Urothelium cell line (cell line): ENCODE measurements around the gene SLC1A2.

ENCODE experiments used
- DNase-seq: peaks from one replicate; pipeline ENCODE4 v3.0.0; 2011; ENCODE audit warnings: low spot score, mixed read lengths
- FAIRE-seq: peaks from 2 replicates; lab custom pipeline; 2011; peaks lifted over from hg19 to GRCh38; lab: Jason Lieb, UNC

SLC1A2 gene

DNA sequence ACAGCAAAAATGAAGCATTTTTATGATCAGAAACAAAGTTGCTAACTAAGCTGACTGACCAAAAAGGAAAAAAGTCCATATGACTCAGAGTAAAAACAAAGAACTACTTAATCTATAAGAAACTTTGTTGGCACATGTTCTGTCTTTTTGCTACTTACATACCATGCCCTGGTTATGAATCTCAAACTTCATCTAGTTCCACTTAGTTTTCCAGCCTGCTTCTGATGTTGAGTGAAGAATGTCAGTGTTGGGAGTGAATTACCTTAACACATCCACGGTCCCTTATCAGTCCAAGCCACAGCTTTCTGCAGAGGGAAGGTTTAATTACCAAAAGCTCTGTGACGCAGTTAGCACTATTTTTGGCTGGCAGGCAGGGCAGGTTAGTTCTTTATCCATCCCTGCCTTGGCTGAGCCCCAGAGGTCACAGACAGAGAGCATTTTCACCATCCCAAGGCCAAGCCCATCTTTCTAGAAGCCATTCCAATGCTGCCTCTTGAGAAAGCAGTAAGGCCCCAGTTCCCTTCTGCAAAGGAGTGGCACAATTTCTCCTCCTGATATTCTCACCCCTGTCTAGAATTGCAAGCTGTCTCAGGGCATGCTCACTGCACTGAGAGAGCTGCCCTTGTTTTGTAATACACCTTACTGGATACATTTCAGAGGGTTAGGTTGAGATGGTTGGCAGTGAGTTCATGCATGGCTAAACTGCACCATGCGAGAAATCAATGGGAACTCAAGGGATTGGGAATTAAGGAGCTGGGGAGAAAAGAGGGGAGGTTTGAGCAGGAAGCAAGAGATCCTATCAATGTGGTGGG, 67.1 kb downstream of the SLC1A2 start:
- no peak for DNase-seq
- no peak for FAIRE-seq

DNA sequence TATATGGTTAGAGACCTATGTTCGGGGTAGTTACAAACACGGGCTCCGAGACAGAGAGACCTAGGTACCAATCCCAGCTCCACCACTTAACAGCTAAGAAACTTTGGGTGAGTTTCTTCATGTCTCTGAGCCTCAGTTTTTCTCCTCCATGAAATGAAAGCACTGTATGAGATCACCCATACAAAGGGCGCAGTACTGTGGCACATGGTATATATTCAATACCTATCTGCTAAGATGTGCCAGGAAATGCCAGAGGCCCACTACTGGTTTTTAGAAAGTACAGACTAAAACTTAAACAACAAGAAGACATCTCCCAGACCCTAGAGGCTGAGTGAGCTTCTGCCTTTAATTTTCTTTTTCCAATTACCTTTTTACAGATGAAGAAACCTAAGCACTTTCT, 69.5 kb downstream of the SLC1A2 start:
- no peak for DNase-seq
- FAIRE-seq, result no peak

DNA sequence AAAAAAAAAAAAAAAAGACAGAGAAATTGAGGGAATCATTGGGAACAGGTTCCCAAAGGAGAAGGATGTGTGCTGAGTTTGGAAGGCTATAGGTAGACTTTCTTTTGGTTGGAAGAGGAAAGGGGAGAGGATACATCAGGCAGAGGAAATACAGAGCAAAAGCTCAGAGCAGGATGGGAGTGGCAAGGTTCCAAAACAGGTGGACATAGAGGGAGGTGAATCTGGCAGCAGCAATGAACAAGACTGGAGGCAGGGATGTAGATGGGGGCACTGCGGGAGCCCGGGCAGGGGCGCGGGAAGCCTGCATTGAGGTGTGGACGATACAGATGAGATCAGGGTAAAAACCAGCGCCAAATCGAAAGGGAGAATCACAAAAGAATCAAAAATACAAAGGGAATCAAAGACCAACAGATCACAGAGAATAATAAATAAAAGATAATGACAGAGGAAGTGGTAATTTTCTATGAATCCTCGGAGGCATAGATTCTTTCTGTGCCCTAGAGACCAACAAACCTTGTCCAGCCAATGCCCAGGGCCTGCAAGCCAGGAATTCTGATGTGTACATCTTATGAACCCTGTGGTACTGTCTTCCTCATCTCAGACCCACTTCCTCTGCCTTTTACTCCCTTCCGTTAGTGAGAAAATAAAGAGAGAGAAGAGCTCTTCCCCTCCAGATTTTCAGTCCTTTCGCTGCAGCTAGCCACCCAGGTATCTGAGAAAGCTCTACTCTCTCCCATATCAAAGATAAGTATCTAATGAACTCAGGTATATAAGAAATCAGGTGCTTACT, 70.3 kb downstream of the SLC1A2 start:
- no peak for DNase-seq
- FAIRE-seq, result no peak

- FAIRE-seq (no peak), DNase-seq (no peak)
Observed at GRCh38 chr11:35347921-35348331, 71.4 kb downstream of the SLC1A2 start.

- FAIRE-seq (no peak), DNase-seq (no peak)
Observed at GRCh38 chr11:35347173-35347878, 72.0 kb downstream of the SLC1A2 start.

DNA sequence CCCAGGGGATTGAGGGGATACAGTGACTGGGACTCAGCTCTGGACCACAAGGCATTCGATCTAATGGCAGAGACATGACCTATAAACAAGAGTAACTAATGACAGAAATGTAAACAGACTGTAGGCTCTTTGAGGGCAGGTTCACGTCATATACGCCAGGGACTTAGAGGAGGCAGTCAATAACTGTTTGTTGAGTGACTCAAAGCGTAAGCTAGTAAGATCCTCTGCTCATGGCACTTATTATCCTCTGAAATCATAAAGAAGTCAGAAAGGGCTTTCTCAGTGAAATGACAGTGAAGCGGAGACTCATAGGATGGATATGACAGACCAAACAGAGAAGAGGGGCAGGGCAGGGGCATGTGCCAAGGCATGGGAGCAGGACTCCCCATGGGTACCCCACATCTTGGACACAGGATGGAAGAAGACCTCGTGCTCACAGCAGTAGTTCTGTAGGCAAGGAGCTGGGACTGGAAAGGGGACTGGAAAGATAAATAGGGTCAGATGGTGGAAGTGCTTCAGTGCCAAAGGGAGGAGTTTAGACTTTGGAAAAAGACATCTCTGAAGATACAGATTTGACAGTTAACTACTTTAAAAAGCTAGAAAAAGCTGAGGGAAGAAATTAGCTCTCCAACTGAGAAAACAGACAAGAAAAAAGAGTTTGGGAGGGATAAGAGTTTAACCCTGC, 72.7 kb downstream of the SLC1A2 start:
- DNase-seq (no peak), FAIRE-seq (no peak)

- no peak for DNase-seq
Observed at GRCh38 chr11:35344681-35345574, 74.4 kb downstream of the SLC1A2 start.

GRCh38 chr11:35343033-35343598, 76.2 kb downstream of the SLC1A2 start:
- DNase-seq, result no peak
- FAIRE-seq, result no peak

More at GRCh38 chr11:35344681-35345574, 74.4 kb downstream of the SLC1A2 start:
- no peak for FAIRE-seq

DNA sequence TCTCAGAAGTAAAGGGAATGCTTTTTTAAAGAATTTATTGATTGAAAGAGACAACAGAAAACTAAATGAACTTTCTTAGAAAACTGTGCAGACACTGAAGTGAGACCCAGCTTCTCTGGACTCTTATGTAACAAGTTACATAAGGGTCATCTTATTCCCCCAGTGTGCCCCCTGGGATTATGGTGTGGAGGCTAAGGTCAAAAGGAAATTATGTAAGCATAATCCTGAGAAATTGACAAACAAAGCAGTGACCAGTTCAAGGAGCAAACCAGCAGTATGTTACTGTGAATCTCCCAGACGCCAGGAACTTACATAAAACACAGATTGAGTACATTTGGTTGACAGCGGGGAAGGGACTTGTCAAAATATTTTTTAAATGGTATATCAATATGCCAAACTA, 78.6 kb downstream of the SLC1A2 start:
- FAIRE-seq (no peak), DNase-seq (no peak)

GRCh38 chr11:35340071-35340470, 79.3 kb downstream of the SLC1A2 start:
- DNase-seq (no peak), FAIRE-seq (no peak)

- DNase-seq (no peak), FAIRE-seq (no peak)
Observed at GRCh38 chr11:35338921-35339320, 80.4 kb downstream of the SLC1A2 start.

GRCh38 chr11:35337914-35338305, 81.4 kb downstream of the SLC1A2 start:
- no peak for FAIRE-seq
- DNase-seq, result no peak

GRCh38 chr11:35337136-35337913, 82.0 kb downstream of the SLC1A2 start:
- no peak for FAIRE-seq
- peak; percentile 90 for DNase-seq

- FAIRE-seq (no peak), DNase-seq (no peak)
Observed at GRCh38 chr11:35336726-35337125, 82.6 kb downstream of the SLC1A2 start.

DNA sequence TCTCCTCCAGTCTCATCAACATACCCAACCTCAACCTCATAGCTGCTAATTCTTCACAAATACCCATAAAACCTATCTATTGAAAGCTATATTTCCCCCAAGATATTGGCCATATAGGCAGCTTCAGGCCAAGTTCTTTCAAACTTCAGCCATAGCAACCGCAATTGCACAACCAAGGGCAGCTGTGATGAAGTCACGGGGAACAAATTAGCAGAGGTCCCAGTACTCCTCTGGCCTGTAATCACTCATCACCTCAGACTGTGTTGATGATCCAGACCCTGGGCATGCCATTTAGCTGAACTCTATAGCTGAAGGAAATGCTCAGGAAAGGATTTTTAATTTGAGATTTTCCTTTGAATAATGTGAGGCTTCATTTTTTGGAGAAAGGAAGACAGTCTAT, 84.1 kb downstream of the SLC1A2 start:
- FAIRE-seq, result no peak
- no peak for DNase-seq

- FAIRE-seq (no peak), DNase-seq (no peak)
Observed at GRCh38 chr11:35334385-35335090, 84.8 kb downstream of the SLC1A2 start.

- DNase-seq, result no peak
Observed at GRCh38 chr11:35332524-35332923, 86.8 kb downstream of the SLC1A2 start.

GRCh38 chr11:35330931-35331330, 88.4 kb downstream of the SLC1A2 start:
- no peak for DNase-seq
- no peak for FAIRE-seq

More at GRCh38 chr11:35332524-35332923, 86.8 kb downstream of the SLC1A2 start:
- no peak for FAIRE-seq
